ENCODE data around the gene CASK.

Gene CASK

DNA sequence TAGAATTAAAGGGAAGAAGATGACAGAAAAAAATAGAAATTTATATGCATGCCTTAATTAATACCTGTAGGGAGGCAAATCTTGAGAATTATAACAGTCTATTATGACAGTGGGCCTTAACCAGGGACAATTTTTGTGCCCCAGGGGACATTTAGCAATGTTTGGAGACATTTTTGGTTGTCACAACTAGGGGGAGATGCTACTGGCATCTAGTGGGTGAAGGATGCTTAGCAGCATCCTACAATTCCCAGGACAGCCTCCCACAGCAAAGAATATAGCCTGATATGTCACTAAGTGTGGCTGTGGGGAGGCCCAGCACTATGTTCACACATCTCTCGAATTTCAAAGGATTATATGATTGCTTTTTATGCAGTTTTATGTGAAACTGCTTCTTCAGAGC lies 188.8 kb downstream of the CASK start:
- peak; percentile 29 for DNase-seq
- no peaks in the 10 kb centered on the region for H3K4me1 ChIP-seq (ENCODE audit: control insufficient read depth, insufficient read depth, low read depth, low read length)
- H3K9me3 ChIP-seq (ENCODE audit: control insufficient read depth, low read length): no peaks in the 10 kb centered on the region
- H2BK120ac ChIP-seq (ENCODE audit: low read depth, low read length): no peak overlapping the region
- no peak overlapping the region for H2BK12ac ChIP-seq (ENCODE audit: low read length in 2 of 2)
- H3K9ac ChIP-seq (ENCODE audit: low read length): no peak overlapping the region
- no peak overlapping the region for H3K23ac ChIP-seq (ENCODE audit: low read length in 2 of 2)
- peaks cover 0 to 4% of the 10 kb centered on the region in 2 experiments for H3K27me3 ChIP-seq (ENCODE audit: control insufficient read depth in 1 of 2, insufficient read depth in 1 of 2, low read length in 2 of 2)
- H3K27ac ChIP-seq (ENCODE audit: low read length, poor library complexity, severe bottlenecking): no peak overlapping the region
- H2AFZ ChIP-seq (ENCODE audit: low read depth, low read length): no peak overlapping the region
- H2BK5ac ChIP-seq (ENCODE audit: low read depth, low read length, poor library complexity, severe bottlenecking): no peak overlapping the region
- no peak overlapping the region for H4K91ac ChIP-seq (ENCODE audit: low read length)
- peaks cover 3% of the 10 kb centered on the region for H3K79me1 ChIP-seq (replicated peaks; ENCODE audit: low read length, poor library complexity, severe bottlenecking)
- no peak overlapping the region for H2BK15ac ChIP-seq (ENCODE audit: low read depth, poor library complexity, severe bottlenecking)
- no peak overlapping the region for H3K4ac ChIP-seq (ENCODE audit: low read depth in 1 of 2, low read length in 2 of 2)
- WGBS: no CpG with 5 or more reads among the region's 1 CpG
- H3K4me3 ChIP-seq (ENCODE audit: insufficient read depth in 1 of 2, low read depth in 1 of 2, low read length in 2 of 2): no peak overlapping the region
- H3K4me2 ChIP-seq (ENCODE audit: low read length, poor library complexity, severe bottlenecking): no peak overlapping the region
- H3K18ac ChIP-seq (ENCODE audit: low read depth in 1 of 2, low read length in 2 of 2): no peak overlapping the region
- no peak overlapping the region for H4K8ac ChIP-seq (ENCODE audit: low read length)
- no peak overlapping the region for H3K14ac ChIP-seq (ENCODE audit: low read length in 2 of 2)
- no peaks in the 10 kb centered on the region for H3K36me3 ChIP-seq (ENCODE audit: control insufficient read depth in 1 of 2, insufficient read depth in 2 of 2, low read depth in 1 of 2, low read length in 2 of 2)
- no peak overlapping the region for H2AK5ac ChIP-seq (ENCODE audit: low read length, severe bottlenecking)

GRCh38 chrX:41733939-41734338 lies 189.4 kb downstream of the CASK start:
- H2AK5ac ChIP-seq (ENCODE audit: low read length, severe bottlenecking): no peak overlapping the region
- H3K9me3 ChIP-seq (ENCODE audit: control insufficient read depth, low read length): no peaks in the 10 kb centered on the region
- no peak overlapping the region for H3K4me2 ChIP-seq (ENCODE audit: low read length, poor library complexity, severe bottlenecking)
- no peak overlapping the region for H4K91ac ChIP-seq (ENCODE audit: low read length)
- no peak overlapping the region for H3K4ac ChIP-seq (ENCODE audit: low read depth in 1 of 2, low read length in 2 of 2)
- no peak overlapping the region for H2AFZ ChIP-seq (ENCODE audit: low read depth, low read length)
- peaks cover 3% of the 10 kb centered on the region for H3K79me1 ChIP-seq (replicated peaks; ENCODE audit: low read length, poor library complexity, severe bottlenecking)
- no peak overlapping the region for H2BK12ac ChIP-seq (ENCODE audit: low read length in 2 of 2)
- no peaks in the 10 kb centered on the region for H3K36me3 ChIP-seq (ENCODE audit: control insufficient read depth in 1 of 2, insufficient read depth in 2 of 2, low read depth in 1 of 2, low read length in 2 of 2)
- peaks cover 0 to 4% of the 10 kb centered on the region in 2 experiments for H3K27me3 ChIP-seq (ENCODE audit: control insufficient read depth in 1 of 2, insufficient read depth in 1 of 2, low read length in 2 of 2)
- H3K4me1 ChIP-seq (ENCODE audit: control insufficient read depth, insufficient read depth, low read depth, low read length): no peaks in the 10 kb centered on the region
- H3K9ac ChIP-seq (ENCODE audit: low read length): no peak overlapping the region
- H3K27ac ChIP-seq (ENCODE audit: low read length, poor library complexity, severe bottlenecking): no peak overlapping the region
- DNase-seq: no peak
- no peak overlapping the region for H4K8ac ChIP-seq (ENCODE audit: low read length)
- H2BK120ac ChIP-seq (ENCODE audit: low read depth, low read length): no peak overlapping the region
- H3K18ac ChIP-seq (ENCODE audit: low read depth in 1 of 2, low read length in 2 of 2): no peak overlapping the region
- whole genome bisulfite sequencing: 100% methylated on average over 1 of the region's 1 CpG
- no peak overlapping the region for H3K23ac ChIP-seq (ENCODE audit: low read length in 2 of 2)
- H2BK15ac ChIP-seq (ENCODE audit: low read depth, poor library complexity, severe bottlenecking): no peak overlapping the region
- no peak overlapping the region for H3K14ac ChIP-seq (ENCODE audit: low read length in 2 of 2)
- no peak overlapping the region for H3K4me3 ChIP-seq (ENCODE audit: insufficient read depth in 1 of 2, low read depth in 1 of 2, low read length in 2 of 2)
- no peak overlapping the region for H2BK5ac ChIP-seq (ENCODE audit: low read depth, low read length, poor library complexity, severe bottlenecking)

DNA sequence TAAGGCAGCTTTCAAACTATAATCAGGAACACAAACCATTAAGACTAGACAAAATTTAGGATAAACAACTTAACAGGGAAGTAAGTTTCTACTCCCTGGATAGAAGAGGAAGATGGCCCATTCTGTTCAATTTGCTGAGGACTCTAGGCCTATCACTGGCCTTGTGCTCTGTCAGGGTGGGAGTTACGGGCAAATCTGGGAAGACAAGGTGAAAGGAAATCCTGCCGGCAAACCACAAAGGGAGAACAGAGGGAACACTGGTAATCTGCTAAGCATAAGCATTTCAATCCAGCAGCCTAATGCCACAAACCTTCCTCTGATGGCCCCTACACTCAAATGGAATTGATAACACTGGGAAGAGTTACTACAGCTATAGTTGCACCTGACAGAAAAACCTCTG lies 191.1 kb downstream of the CASK start:
- H3K23ac ChIP-seq (ENCODE audit: low read length in 2 of 2): no peak overlapping the region
- no peak overlapping the region for H3K18ac ChIP-seq (ENCODE audit: low read depth in 1 of 2, low read length in 2 of 2)
- H3K27me3 ChIP-seq (ENCODE audit: control insufficient read depth in 1 of 2, insufficient read depth in 1 of 2, low read length in 2 of 2): peaks cover 0 to 4% of the 10 kb centered on the region in 2 experiments
- no peak for DNase-seq
- H3K4ac ChIP-seq (ENCODE audit: low read depth in 1 of 2, low read length in 2 of 2): no peak overlapping the region
- H2BK5ac ChIP-seq (ENCODE audit: low read depth, low read length, poor library complexity, severe bottlenecking): no peak overlapping the region
- H2BK15ac ChIP-seq (ENCODE audit: low read depth, poor library complexity, severe bottlenecking): no peak overlapping the region
- H3K79me1 ChIP-seq (replicated peaks; ENCODE audit: low read length, poor library complexity, severe bottlenecking): peaks cover 3% of the 10 kb centered on the region
- no peak overlapping the region for H3K4me3 ChIP-seq (ENCODE audit: insufficient read depth in 1 of 2, low read depth in 1 of 2, low read length in 2 of 2)
- H3K36me3 ChIP-seq (ENCODE audit: control insufficient read depth in 1 of 2, insufficient read depth in 2 of 2, low read depth in 1 of 2, low read length in 2 of 2): no peaks in the 10 kb centered on the region
- no peaks in the 10 kb centered on the region for H3K9me3 ChIP-seq (ENCODE audit: control insufficient read depth, low read length)
- no peak overlapping the region for H3K27ac ChIP-seq (ENCODE audit: low read length, poor library complexity, severe bottlenecking)
- no peak overlapping the region for H2AFZ ChIP-seq (ENCODE audit: low read depth, low read length)
- H3K4me2 ChIP-seq (ENCODE audit: low read length, poor library complexity, severe bottlenecking): no peak overlapping the region
- H2BK12ac ChIP-seq (ENCODE audit: low read length in 2 of 2): no peak overlapping the region
- H4K91ac ChIP-seq (ENCODE audit: low read length): no peak overlapping the region
- no peak overlapping the region for H2AK5ac ChIP-seq (ENCODE audit: low read length, severe bottlenecking)
- H4K8ac ChIP-seq (ENCODE audit: low read length): no peak overlapping the region
- H3K9ac ChIP-seq (ENCODE audit: low read length): no peak overlapping the region
- no peak overlapping the region for H3K14ac ChIP-seq (ENCODE audit: low read length in 2 of 2)
- WGBS: no CpG with 5 or more reads among the region's 2 CpGs
- H2BK120ac ChIP-seq (ENCODE audit: low read depth, low read length): no peak overlapping the region
- H3K4me1 ChIP-seq (ENCODE audit: control insufficient read depth, insufficient read depth, low read depth, low read length): no peaks in the 10 kb centered on the region

DNA sequence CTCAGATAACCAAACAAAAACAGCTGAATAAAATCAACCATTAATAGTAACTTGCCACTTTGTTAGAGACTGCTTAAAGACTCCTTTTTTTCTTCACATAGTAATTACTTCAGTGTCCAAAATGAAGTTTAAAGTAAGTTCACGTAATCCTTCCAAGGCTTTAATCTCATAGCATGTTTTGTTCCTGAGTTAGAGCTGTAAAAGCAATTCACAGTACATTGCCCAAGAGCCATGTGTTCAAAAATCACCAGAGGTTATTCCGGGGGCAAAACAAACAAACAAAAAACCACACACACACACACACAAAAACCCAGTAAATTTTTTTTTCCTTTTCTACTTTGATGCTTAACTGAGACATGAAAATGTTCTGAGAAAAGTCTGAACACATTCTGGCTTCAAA lies 193.3 kb downstream of the CASK start:
- Histone ChIP-seq H3K4me2 (ENCODE audit: low read length, poor library complexity, severe bottlenecking) (no peak overlapping the region), H4K91ac (ENCODE audit: low read length) (no peak overlapping the region), H4K8ac (ENCODE audit: low read length) (no peak overlapping the region), H2BK120ac (ENCODE audit: low read depth, low read length) (no peak overlapping the region), H3K23ac (ENCODE audit: low read length in 2 of 2) (no peak overlapping the region), H2BK12ac (ENCODE audit: low read length in 2 of 2) (no peak overlapping the region), H3K36me3 (ENCODE audit: control insufficient read depth in 1 of 2, insufficient read depth in 2 of 2, low read depth in 1 of 2, low read length in 2 of 2) (no peaks in the 10 kb centered on the region), H2BK15ac (ENCODE audit: low read depth, poor library complexity, severe bottlenecking) (no peak overlapping the region), H3K18ac (ENCODE audit: low read depth in 1 of 2, low read length in 2 of 2) (no peak overlapping the region), H3K4ac (ENCODE audit: low read depth in 1 of 2, low read length in 2 of 2) (no peak overlapping the region), H3K9ac (ENCODE audit: low read length) (no peak overlapping the region), H3K27me3 (ENCODE audit: control insufficient read depth in 1 of 2, insufficient read depth in 1 of 2, low read length in 2 of 2) (peaks cover 0 to 4% of the 10 kb centered on the region in 2 experiments), H3K4me1 (ENCODE audit: control insufficient read depth, insufficient read depth, low read depth, low read length) (no peaks in the 10 kb centered on the region), H2AK5ac (ENCODE audit: low read length, severe bottlenecking) (no peak overlapping the region), H3K79me1 (replicated peaks; ENCODE audit: low read length, poor library complexity, severe bottlenecking) (no peaks in the 10 kb centered on the region), H3K14ac (ENCODE audit: low read length in 2 of 2) (no peak overlapping the region), H3K4me3 (ENCODE audit: insufficient read depth in 1 of 2, low read depth in 1 of 2, low read length in 2 of 2) (no peak overlapping the region), H3K9me3 (ENCODE audit: control insufficient read depth, low read length) (no peaks in the 10 kb centered on the region), H3K27ac (ENCODE audit: low read length, poor library complexity, severe bottlenecking) (no peak overlapping the region), H2BK5ac (ENCODE audit: low read depth, low read length, poor library complexity, severe bottlenecking) (no peak overlapping the region), H2AFZ (ENCODE audit: low read depth, low read length) (no peak overlapping the region)
- 80% methylated on average over 1 of the region's 2 CpGs for WGBS
- peak; percentile 57 for DNase-seq

Data from mesenchymal stem cell (in vitro differentiated cells and primary cell).